Panc1 (cell line): ENCODE measurements around the gene CFAP58. TPM values are rescaled to one million over a fixed set of nuclear protein-coding genes. Genes with fewer than 3 reads are reported as not detected.

Experiments used
- ATAC-seq: fragments of 200-7000 bp; cut with Tn5 transposase; 2 replicates; pipeline ENCODE4 v1.9.1; 2020; ENCODE audit warnings: mild to moderate bottlenecking, moderate library complexity
- BruUV-seq: library from RNA; stranded (reverse); fragments of 400-500 nt; replicated peaks from 2 replicates; lab custom pipeline; 2021; lab: Mats Ljungman, UMichigan
- CTCF ChIA-PET: fragments of 300-600 bp; sonication (Branson Sonifier 250); formaldehyde crosslinking; loops from one replicate; lab custom pipeline; 2022; ENCODE audit warnings: antibody characterized with exemption; lab: Charles Lee
- POLR2A ChIA-PET: fragments of 300-600 bp; sonication (Branson Sonifier 250); formaldehyde crosslinking; loops from one replicate; lab custom pipeline; 2022; ENCODE audit warnings: antibody characterized with exemption; lab: Charles Lee
- DNase-seq: peaks from one replicate; pipeline ENCODE4 v3.0.0-alpha.2; 2010; ENCODE audit warnings: low read depth, low spot score
- H3K27ac ChIP-seq: 2 replicates; pipeline ENCODE4 v1.5.1; 2011; ENCODE audit warnings: mild to moderate bottlenecking, low read length, inconsistent platforms
- H3K27me3 ChIP-seq: fragments of 200-500 bp; sonication (Bioruptor generic); 2 replicates; pipeline ENCODE4 v1.6.0; 2014; ENCODE audit warnings: low read length, inconsistent platforms; ENCODE audit not compliant: control insufficient read depth, insufficient read depth
- H3K36me3 ChIP-seq: fragments of 200-500 bp; sonication (Bioruptor generic); 2 replicates; pipeline ENCODE4 v1.5.1; 2014; ENCODE audit warnings: inconsistent platforms, mild to moderate bottlenecking, low read length, moderate library complexity; ENCODE audit not compliant: control insufficient read depth, insufficient read depth
- H3K4me1 ChIP-seq: 2 replicates; pipeline ENCODE4 v1.5.1; 2011; ENCODE audit warnings: inconsistent platforms, mild to moderate bottlenecking, low read length, moderate library complexity; ENCODE audit not compliant: control insufficient read depth, insufficient read depth
- H3K4me3 ChIP-seq, 2 experiments: 2 replicates each; pipeline ENCODE4 v1.5.1; 2011 to 2012; ENCODE audit warnings: low read depth in 2 of 2, low read length in 2 of 2, mild to moderate bottlenecking in 2 of 2, inconsistent platforms in 1 of 2, moderate library complexity in 1 of 2
- H3K9me3 ChIP-seq: fragments of 200-500 bp; sonication (Bioruptor generic); 2 replicates; pipeline ENCODE4 v1.5.1; 2014; ENCODE audit warnings: low read depth, mild to moderate bottlenecking, inconsistent platforms, low read length, moderate library complexity; ENCODE audit not compliant: control insufficient read depth, insufficient read depth
- POLR2AphosphoS5 ChIP-seq: IDR thresholded peaks from 2 replicates; pipeline ENCODE4 v1.6.1; 2012; ENCODE audit warnings: mild to moderate bottlenecking, low read depth, low read length, moderate library complexity
- in situ Hi-C: cut with HindIII; loops from 2 replicates; pipeline ENCODE4 v1.10.0; 2016; ENCODE audit warnings: low sequenced_read_pairs, low pct_unique_long_range_greater_than_20kb
- intact Hi-C: fragments of 100-400 bp; cut with micrococcal nuclease; formaldehyde crosslinking; loops from one replicate; pipeline ENCODE4 v1.10.0; 2022; ENCODE audit not compliant: unreplicated experiment
- total RNA-seq: library from RNA; stranded (reverse); gene quantifications from one replicate; pipeline ENCODE4 v1.2.1, GENCODE V29; 2021; ENCODE audit not compliant: unreplicated experiment

The CFAP58 gene
- total RNA-seq, 1 experiment from 2014 or later: 2.0 TPM

DNA sequence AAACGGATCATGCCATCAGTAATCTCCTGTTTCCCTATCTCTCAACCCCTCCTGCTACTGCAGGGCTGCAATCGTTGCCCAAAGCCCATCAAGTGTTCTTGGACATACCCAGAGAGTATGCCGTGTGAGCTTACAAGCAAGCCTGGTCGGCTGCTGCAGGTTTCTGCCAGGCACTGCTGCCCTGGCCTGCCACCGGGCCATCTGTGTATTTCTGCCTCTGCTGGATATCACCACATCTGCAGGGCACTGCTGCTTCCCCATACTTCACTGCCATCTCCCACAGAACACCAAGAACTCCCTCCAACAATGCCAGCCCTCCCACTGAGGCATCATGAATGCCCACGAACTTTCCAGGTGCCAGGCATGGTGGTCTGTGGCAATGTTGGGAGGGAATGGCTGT is 149.3 kb downstream of the CFAP58 start:
- H3K4me1 ChIP-seq: no peaks in the 10 kb centered on the region
- TF ChIP-seq POLR2AphosphoS5: no peak
- POLR2A ChIA-PET: no interaction called here
- no peaks in the 10 kb centered on the region for H3K9me3 ChIP-seq
- intact Hi-C loops (no loop called here), in situ Hi-C loops (no loop called here)
- ATAC-seq (peak; percentile 55; the same call in 1 of the 2 replicates), DNase-seq (no peak)
- H3K27me3 ChIP-seq: peaks cover 18% of the 10 kb centered on the region
- no peaks in the 10 kb centered on the region for H3K36me3 ChIP-seq
- CTCF ChIA-PET: no interaction called here
- no TSS peak for BruUV-seq
- no peak overlapping the region for H3K4me3 ChIP-seq
- H3K27ac ChIP-seq: no peak overlapping the region

Other genes starting within 250 kb of the CFAP58 start
- 8.4 TPM for gene SFR1, start 231.7 kb upstream of the CFAP58 start, total RNA-seq
- gene CFAP43, start 121.5 kb upstream of the CFAP58 start, total RNA-seq: 0.21 TPM
- 134 TPM for gene GSTO1, start 98.9 kb upstream of the CFAP58 start, total RNA-seq
- gene GSTO2, start 84.6 kb upstream of the CFAP58 start, total RNA-seq: 28.5 TPM
- 55.0 TPM for gene ITPRIP, start 15.4 kb upstream of the CFAP58 start, total RNA-seq